GM08714 (cell line): ENCODE measurements around the gene F7.

Source experiments
- H3K4me3 ChIP-seq: fragments of 200-500 bp; sonication (Bioruptor generic); 2 replicates; pipeline ENCODE4 v1.5.1; 2014; ENCODE audit warnings: mild to moderate bottlenecking, low read length, inconsistent platforms
- ZNF274 ChIP-seq: IDR thresholded peaks from 2 replicates; pipeline ENCODE4 v1.6.1; 2012; ENCODE audit warnings: mild to moderate bottlenecking, low read depth, low read length

The F7 gene

DNA sequence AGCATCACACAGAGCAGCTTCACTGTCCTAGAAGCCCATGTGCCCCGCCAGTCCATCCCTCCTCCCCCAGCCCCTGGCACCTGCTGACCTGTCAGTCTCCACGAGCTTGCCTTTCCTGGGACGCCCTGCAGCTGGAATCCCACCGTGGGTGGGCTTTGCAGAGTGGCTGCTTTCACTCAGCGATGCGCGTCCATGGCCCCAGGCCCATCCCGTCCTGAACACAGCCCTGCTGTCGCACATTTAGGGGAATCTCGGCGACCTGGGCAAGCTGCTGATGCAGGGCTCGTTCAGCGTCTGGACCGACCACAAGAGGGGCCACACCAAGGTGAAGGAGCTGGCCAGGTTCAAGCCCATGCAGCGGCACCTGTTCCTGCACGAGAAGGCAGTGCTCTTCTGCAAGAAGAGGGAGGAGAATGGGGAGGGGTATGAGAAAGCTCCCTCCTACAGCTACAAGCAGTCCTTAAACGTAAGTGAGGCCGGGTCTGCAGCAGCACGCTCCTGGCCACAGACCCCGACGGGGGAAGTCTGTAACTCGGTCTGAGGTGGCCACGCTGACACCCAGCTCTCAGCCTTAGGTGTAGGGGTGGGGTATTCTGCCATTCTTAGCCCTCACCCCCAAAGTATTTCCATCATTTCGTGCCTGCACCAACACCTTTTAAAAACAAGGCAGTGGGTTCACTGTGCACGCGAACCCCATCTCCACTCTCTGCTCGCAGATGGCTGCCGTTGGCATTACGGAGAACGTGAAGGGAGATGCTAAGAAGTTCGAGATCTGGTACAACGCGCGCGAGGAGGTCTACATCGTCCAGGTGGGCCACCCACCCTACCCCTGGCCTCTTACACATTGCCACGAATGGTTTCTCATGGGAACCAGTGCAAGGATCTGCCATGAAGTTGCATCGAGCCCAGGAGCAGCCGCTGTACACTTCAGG is 18.3 kb upstream of the F7 start:
- H3K4me3 ChIP-seq: no peak overlapping the region

DNA sequence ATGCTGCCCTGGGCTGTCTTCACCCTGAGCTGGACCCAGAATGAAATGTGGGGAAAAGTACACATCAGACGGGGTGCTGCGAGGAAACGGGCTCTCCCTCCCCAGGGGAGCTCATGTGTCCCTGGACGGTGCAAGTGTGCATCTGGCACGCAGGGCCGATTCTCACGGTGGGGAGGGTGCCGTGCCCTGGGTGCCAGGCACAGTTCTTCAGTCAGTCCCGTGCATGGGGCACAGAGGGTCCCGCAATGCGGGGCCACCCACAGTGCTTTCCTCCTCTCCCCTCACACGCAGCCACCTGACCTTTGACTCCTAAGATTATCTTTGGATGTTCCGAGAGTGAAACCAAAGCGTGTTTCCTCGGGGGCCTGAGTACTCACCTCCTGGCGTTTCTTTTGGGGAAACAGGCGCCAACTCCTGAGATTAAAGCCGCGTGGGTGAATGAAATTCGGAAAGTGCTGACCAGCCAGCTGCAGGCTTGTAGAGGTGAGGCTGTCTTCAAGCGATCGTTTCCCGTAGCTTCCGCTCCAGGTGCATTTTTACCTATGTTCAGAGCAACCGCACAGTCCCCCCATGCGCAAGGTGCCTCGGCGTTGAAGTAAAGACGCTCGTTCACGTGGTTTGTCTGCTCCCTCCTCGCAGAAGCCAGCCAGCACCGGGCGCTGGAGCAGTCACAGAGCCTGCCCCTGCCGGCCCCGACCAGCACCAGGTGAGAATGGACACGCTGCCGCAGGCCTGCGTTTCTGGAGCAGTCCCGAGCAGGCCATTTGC is 17.5 kb upstream of the F7 start:
- no peak overlapping the region for H3K4me3 ChIP-seq
- no peak for TF ChIP-seq ZNF274

More for the DNA sequence above, 18.3 kb upstream of the F7 start:
- no peak for TF ChIP-seq ZNF274

DNA sequence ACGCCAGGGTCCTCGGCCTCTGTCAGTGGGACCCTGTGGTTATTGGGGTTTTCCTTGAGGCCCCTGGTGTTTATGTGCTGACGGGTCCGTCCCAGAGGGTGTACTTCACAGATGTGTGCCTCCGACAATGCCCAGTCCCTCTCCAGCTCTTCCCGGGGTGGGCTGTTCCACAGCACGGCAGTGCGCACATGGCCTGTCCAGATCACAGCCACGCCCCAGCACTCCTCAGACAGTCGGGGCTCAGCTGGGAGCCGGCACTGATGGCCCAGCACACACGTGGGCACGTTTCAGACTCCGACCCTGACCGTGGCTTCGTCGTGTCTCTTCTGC is 16.9 kb upstream of the F7 start:
- TF ChIP-seq ZNF274: no peak
- H3K4me3 ChIP-seq: no peak overlapping the region

DNA sequence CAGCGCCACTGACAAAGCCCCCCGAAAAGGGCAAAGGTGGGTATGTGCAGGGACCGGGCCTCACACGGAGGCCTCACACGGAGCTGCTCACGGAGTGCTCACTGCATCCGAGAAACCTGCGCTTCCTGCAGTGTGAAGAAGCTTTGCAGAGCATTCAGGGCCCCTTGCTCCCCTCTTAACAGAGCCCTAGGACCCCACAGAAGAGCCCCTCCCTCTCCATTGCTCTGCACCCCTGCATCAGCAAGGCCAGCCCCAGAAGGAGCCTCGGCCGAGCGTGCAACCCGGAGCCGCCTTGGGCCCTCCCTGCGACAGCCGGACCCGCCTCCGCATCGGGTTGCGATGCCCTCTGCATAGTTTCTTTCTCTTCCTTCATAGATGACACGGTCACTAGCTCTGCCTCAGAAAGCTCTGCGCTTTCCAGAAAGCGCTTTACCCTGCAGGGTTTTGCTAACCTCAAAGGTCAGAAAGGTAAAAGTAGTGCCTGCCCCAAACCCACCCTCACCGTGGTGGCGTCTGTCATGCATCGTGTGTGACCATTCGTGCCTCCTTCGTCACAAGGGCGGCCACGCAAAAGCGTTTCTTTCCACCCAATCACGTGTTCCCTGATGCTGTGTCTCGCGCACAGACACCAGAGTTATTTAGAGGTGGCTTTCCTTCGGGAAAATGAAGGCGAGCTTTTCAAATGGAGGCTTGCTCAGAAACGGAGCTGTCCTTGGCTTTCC is 15.7 kb upstream of the F7 start:
- H3K4me3 ChIP-seq: no peak overlapping the region
- no peak for TF ChIP-seq ZNF274

DNA sequence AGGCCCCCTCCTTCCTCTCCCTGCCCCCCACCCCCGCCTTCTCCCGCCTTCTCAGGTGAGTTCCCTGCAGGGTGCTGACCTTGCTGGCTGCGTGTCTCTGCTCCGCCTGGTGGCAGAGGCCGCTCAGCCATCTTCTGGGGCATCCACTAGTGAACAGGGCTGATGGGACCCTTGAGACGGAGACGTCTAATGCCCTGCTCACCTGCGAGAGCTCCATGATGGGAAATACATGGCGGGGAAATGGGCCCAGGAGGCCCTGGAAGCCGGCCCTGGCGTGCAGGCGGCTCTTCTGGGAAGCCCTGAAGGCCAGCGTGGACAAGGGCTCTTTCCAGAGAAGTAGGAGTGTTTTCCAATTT is 15.2 kb upstream of the F7 start:
- no peak for TF ChIP-seq ZNF274
- no peak overlapping the region for H3K4me3 ChIP-seq

DNA sequence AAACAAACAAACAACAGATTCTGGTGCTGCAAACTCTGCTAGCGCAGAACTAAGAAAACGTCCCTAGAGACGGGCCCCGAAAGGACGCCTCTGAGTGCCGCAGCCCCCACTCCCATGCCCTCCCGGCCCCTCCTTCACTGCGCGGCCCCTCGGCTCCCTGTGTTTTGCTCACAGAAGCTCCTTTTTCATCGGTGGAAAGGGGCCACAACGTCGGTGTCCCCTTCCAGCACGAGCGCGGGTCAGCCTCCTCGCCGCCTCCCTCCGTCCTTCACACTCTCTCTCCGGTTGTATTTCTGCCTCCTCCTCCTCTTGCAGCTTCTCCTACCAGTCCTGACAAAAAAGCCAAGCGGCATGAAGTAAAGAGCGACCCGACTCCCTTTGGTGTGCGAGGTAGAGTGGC is 14.8 kb upstream of the F7 start:
- no peak for TF ChIP-seq ZNF274
- no peak overlapping the region for H3K4me3 ChIP-seq

DNA sequence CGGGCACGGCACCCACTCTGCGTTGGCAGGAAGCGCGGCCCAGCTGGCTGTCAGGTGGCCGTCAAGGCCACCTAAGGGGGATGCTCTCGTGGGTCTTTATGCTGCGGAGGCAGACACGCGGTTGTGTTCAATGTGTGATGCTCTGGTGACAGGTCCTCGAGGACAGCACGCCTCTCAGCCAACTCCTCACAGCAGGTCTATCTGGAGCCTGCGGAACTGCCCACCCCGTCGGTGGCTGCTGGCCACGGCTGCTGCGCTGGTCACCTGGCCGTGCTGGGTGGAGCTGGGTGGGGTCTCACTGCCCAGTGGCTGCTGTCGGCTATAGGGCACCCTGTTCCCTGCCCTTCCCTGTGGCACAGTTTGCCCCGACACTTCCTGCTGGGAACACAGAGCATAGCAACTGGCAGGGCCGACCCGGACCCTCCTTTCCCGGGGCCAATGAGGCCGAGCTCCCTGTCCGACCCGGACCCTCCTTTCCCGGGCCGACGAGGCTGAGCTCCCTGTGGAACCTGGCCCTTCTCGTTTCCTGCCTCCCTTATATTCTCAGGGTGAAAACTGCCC is 14.3 kb upstream of the F7 start:
- TF ChIP-seq ZNF274: no peak
- H3K4me3 ChIP-seq: no peak overlapping the region

DNA sequence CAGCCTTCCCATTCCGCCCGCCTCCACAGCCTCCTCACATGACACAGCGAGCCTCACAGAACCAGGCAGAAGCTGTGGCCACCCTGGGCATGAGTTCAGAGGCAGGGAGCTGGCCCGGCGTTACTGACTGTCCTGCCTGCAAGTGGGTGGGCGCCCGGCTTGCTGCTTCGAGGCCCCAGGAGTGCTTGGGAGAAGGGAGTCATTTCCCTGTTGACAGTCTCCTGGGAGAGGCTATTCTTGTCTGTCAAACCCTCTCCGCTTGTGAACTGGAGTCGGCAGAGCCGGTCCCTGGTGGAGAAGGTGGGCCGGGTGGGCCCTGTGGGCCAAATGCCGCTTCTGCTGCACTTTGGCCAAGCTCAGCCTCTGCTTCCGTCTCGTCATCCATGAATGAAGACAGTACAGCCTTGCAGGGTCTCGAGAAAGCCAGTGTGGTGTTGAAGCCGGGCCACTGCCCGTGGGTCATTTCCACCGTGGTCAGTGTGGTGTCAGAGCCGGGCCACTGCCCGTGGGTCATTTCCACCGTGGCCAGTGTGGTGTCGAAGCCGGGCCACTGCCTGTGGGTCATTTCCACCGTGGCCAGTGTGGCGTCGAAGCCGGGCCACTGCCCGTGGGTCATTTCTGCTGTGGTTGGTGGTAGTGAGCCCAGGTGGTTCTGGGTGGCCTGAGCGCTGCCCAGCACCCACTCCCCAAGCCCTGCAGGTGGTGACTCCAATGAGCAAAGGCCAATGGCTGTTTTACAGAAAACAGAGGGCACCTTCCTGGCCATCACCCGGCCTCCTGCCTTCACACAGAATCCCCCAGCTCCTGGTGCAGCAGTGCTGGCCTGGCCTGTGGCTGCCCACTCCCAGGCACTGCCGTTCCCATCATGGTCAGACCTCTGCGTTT is 13.5 kb upstream of the F7 start:
- no peak for TF ChIP-seq ZNF274
- no peak overlapping the region for H3K4me3 ChIP-seq

DNA sequence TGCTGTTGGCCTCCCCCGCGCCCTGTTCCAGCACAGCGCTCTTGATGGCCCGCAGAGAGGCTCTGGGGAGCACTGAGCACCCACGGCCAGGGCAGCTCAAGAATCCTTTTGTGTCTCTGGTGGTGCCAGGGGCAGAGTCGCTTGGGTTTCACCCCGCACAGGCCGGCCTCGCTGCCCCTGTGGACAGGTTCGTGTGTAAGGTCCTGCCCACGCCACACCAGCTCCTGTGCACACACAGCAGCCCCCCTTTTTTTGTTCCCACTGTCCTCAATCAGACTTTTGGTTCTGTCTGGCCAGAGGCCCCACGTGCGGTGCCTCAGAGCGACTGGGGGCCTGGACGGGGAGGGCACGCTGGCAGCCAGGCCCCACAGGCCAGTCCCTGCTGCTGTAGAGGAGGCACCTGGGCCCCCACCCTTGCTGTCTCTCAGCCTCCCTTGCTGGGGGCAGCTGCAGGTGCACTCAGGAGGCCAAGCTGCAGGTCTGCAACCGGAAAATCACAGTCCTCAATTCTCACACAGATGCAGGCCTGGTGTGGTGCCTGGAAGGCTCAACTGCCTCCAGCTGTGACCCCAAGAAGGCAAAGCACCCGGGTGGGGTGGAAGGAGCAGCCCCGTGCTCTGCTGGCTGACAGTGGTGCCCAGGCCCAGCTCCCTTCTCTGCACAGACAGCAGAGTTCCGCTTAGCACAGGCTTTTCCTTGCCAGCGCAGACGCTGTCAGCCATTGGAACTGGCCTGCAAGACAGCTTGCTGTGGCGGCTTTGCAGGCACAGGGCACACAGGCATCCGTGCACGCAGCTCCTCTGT is 12.6 kb upstream of the F7 start:
- no peak overlapping the region for H3K4me3 ChIP-seq
- TF ChIP-seq ZNF274: no peak

DNA sequence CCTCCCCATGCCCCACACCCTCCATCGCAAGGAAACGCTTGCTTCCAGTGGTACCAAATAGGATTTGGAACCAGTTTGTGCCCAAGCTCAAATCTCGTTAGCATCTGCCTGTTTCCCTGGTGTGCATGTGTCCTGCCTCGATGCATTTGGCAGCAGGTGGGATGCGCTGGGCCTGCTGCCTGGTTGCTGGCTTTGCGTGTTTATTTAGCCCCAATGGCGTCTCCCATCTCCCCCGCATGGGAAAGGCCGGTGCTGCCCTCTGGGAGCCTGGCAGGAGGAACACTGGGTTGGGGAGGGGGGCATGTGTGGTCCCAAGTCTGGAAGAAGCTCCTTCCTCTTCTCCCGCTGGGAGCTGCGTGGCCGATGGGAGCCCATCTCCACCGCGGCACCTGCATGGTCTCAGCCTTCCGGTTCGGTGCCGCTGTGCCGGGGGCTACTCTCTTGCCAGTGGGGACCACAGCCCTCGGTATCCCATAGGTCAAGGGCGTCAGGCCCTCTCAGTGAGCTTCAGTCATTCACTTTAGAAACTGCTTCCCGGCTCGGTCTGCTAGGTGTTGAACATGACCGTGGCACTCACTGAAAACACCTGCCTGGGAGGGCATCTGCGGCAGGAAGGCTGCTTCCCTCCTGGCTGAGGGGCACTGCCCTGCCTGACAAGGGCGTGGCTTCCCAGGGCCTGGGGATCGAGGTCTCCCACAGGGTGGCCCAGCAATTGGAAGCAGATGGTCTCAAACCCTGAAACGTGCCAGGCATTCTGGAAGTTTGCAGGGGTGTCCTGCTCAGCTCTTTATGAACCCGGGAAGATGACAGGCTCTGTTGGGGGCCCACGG is 11.8 kb upstream of the F7 start:
- no peak for TF ChIP-seq ZNF274
- no peak overlapping the region for H3K4me3 ChIP-seq

DNA sequence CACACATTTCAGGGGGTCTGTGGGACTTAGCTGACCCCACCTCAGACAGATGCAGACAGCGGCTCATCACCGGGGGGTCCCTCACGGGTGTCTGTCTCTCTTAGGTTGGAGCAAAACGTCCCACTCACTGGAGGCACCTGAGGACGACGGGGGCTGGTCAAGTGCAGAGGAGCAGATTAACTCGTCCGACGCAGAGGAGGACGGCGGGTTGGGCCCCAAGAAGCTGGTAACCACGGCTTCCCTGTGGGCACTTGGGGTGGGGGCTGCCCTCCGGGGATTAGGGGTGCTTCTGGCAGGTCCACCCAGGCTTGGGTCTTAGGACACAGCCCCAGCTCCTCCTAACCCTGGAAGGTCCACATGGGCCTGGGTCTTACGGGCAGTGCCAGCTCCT is 11.2 kb upstream of the F7 start:
- TF ChIP-seq ZNF274: no peak
- no peak overlapping the region for H3K4me3 ChIP-seq
